ENCODE measurements around the gene ASB18.

DNA sequence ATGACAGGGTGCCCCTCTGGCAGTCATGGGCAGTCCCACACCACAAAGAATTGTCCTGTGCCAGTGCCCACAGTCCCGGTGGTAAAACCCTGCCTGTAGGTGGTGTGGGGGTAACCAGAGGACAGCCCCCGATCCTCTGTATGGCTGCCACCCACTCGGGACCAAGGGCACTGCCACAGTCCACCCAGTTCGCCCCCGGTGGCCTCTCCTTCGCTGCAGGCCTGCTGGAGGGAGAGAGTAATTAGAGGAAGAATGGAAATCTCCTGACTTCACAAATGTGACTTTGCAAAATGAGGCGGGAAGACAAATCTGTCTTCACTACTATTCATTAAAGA is 107.4 kb downstream of the ASB18 start:
- TF ChIP-seq CTCF (IDR thresholded peaks at IDR 0.05; ENCODE audit: low read depth, low read length) (no peak), EZH2phosphoT487 (IDR thresholded peaks at IDR 0.05; ENCODE audit: low read depth) (no peak)

Measured in OCI-LY3 (cell line).